TTC549 (cell line): ENCODE measurements around the gene ELFN2.

Source experiments
- FAIRE-seq: peaks from 2 replicates; lab custom pipeline; 2012; peaks lifted over from hg19 to GRCh38; lab: Jason Lieb, UNC

The ELFN2 gene

GRCh38 chr22:37426706-37427134, 559 bp downstream of the ELFN2 start:
- FAIRE-seq, result no peak

- FAIRE-seq, result no peak
Measured at GRCh38 chr22:37425800-37426705, 1.2 kb downstream of the ELFN2 start.

GRCh38 chr22:37425369-37425768, 1.9 kb downstream of the ELFN2 start:
- FAIRE-seq, result no peak

GRCh38 chr22:37423283-37423682, 4.0 kb downstream of the ELFN2 start:
- no peak for FAIRE-seq

- FAIRE-seq, result no peak
Measured at GRCh38 chr22:37421468-37421877, 5.8 kb downstream of the ELFN2 start.

- no peak for FAIRE-seq
Measured at GRCh38 chr22:37420686-37421467, 6.4 kb downstream of the ELFN2 start.

- no peak for FAIRE-seq
Measured at GRCh38 chr22:37419969-37420685, 7.2 kb downstream of the ELFN2 start.

GRCh38 chr22:37419370-37419968, 7.8 kb downstream of the ELFN2 start:
- no peak for FAIRE-seq

GRCh38 chr22:37418627-37419369, 8.5 kb downstream of the ELFN2 start:
- FAIRE-seq, result no peak

- FAIRE-seq, result no peak
Measured at GRCh38 chr22:37417677-37418348, 9.5 kb downstream of the ELFN2 start.

GRCh38 chr22:37417264-37417663, 10.0 kb downstream of the ELFN2 start:
- no peak for FAIRE-seq

GRCh38 chr22:37416827-37417226, 10.5 kb downstream of the ELFN2 start:
- no peak for FAIRE-seq

GRCh38 chr22:37416389-37416788, 10.9 kb downstream of the ELFN2 start:
- no peak for FAIRE-seq

- no peak for FAIRE-seq
Measured at GRCh38 chr22:37415210-37415609, 12.1 kb downstream of the ELFN2 start.

- no peak for FAIRE-seq
Measured at GRCh38 chr22:37414288-37414687, 13.0 kb downstream of the ELFN2 start.

GRCh38 chr22:37413546-37413945, 13.7 kb downstream of the ELFN2 start:
- FAIRE-seq, result no peak

- FAIRE-seq, result no peak
Measured at GRCh38 chr22:37412495-37413250, 14.6 kb downstream of the ELFN2 start.

- FAIRE-seq, result no peak
Measured at GRCh38 chr22:37411655-37412054, 15.6 kb downstream of the ELFN2 start.

GRCh38 chr22:37410174-37411055, 16.9 kb downstream of the ELFN2 start:
- no peak for FAIRE-seq
